Fibroblast of lung (primary cell): Measurements from ENCODE around the gene FAM76B. TPM values are rescaled to one million over a fixed set of nuclear protein-coding genes. Genes with fewer than 3 reads are reported as not detected.

ENCODE experiments used
- DNase-seq, 2 donors: peaks; one replicate each; pipeline versions ENCODE4 v3.0.0 to v3.0.0-alpha.2; 2010; ENCODE audit warnings: low read depth in 2 of 2
- H2AFZ ChIP-seq: 2 replicates; pipeline ENCODE4 v1.5.1; 2012; ENCODE audit warnings: low read length, control low read depth, inconsistent platforms
- H3K27ac ChIP-seq: 2 replicates; pipeline ENCODE4 v1.5.1; 2011; ENCODE audit warnings: low read length, control low read depth; ENCODE audit not compliant: insufficient read depth
- H3K27me3 ChIP-seq: 2 replicates; pipeline ENCODE4 v1.5.1; 2011; ENCODE audit warnings: mild to moderate bottlenecking, low read length; ENCODE audit not compliant: control insufficient read depth, insufficient read depth
- H3K36me3 ChIP-seq: 2 replicates; pipeline ENCODE4 v1.5.1; 2011; ENCODE audit warnings: low read length; ENCODE audit not compliant: control insufficient read depth, insufficient read depth
- H3K4me1 ChIP-seq: 2 replicates; pipeline ENCODE4 v1.5.1; 2011; ENCODE audit warnings: low read length; ENCODE audit not compliant: control insufficient read depth, insufficient read depth; ENCODE audit errors: extremely low read depth
- H3K4me2 ChIP-seq: 2 replicates; pipeline ENCODE4 v1.5.1; 2011; ENCODE audit warnings: low read length, control low read depth; ENCODE audit not compliant: insufficient read depth; ENCODE audit errors: extremely low read depth
- H3K4me3 ChIP-seq, 4 experiments: fragments of 200-600 bp in 1 of 4; sonication (generic) in 1 of 4; replicated peaks in 1 of 4; 2 replicates each; pipeline ENCODE4 v1.5.1; 2011 to 2016; ENCODE audit warnings: low read length in 4 of 4, low read depth in 3 of 4, mild to moderate bottlenecking in 3 of 4, control low read depth in 2 of 4, inconsistent platforms in 1 of 4, mixed read lengths in 1 of 4; ENCODE audit not compliant: insufficient read depth in 1 of 4; ENCODE audit errors: control extremely low read depth in 1 of 4
- H3K79me2 ChIP-seq: 2 replicates; pipeline ENCODE4 v1.5.1; 2012; ENCODE audit warnings: mild to moderate bottlenecking, low read length, inconsistent platforms; ENCODE audit not compliant: control insufficient read depth, insufficient read depth
- H3K9ac ChIP-seq: 2 replicates; pipeline ENCODE4 v1.5.1; 2011; ENCODE audit warnings: mild to moderate bottlenecking, low read length, control low read depth; ENCODE audit not compliant: insufficient read depth
- H3K9me3 ChIP-seq: 2 replicates; pipeline ENCODE4 v1.5.1; 2012; ENCODE audit warnings: low read depth, low read length; ENCODE audit not compliant: control insufficient read depth, insufficient read depth
- H4K20me1 ChIP-seq: 2 replicates; pipeline ENCODE4 v1.5.1; 2011; ENCODE audit warnings: low read length; ENCODE audit not compliant: control insufficient read depth, insufficient read depth; ENCODE audit errors: extremely low read depth
- CTCF ChIP-seq, 2 donors: IDR thresholded peaks in 1 of 2; conservative IDR thresholded peaks in 1 of 2; 1 replicate in 1 of 2; 2 replicates in 1 of 2; pipeline ENCODE4 v1.5.1; 2011 to 2012; ENCODE audit warnings: low read length in 2 of 2, control low read depth in 1 of 2, inconsistent platforms in 1 of 2, low read depth in 1 of 2, mild to moderate bottlenecking in 1 of 2
- EZH2 ChIP-seq: IDR thresholded peaks from 2 replicates; pipeline ENCODE4 v1.5.1; 2012; ENCODE audit warnings: low read length, control low read depth, mild to moderate bottlenecking; ENCODE audit errors: missing control alignments
- polyA plus RNA-seq, 2 donors: library from polyadenylated mRNA; depleted of rRNA in 1 of 2; stranded (reverse) in 1 of 2; unstranded in 1 of 2; fragments of >200 nt; gene quantifications; 2 replicates each; pipeline ENCODE4 v1.2.1, GENCODE V29; 2011 to 2012; ENCODE audit warnings: missing spikeins in 1 of 2
- total RNA-seq: library from RNA; depleted of rRNA; stranded (reverse); fragments of >200 nt; gene quantifications from 2 replicates; pipeline ENCODE4 v1.2.1, GENCODE V29; 2014

Gene FAM76B
- total and polyA plus RNA-seq, 2 donors (not counting 1 experiment from before 2014, with no cell fraction given) = 14.9 to 18.2 TPM

- Histone ChIP-seq H3K27ac (no peak overlapping the region), H3K79me2 (peaks cover 8% of the 10 kb centered on the region), H3K9ac (no peak overlapping the region), H3K4me1 (no peaks in the 10 kb centered on the region), H4K20me1 (no peaks in the 10 kb centered on the region), H3K9me3 (no peaks in the 10 kb centered on the region), H3K36me3 (no peaks in the 10 kb centered on the region), H3K27me3 (no peaks in the 10 kb centered on the region), H3K4me3 (no peak overlapping the region), H2AFZ (no peak overlapping the region), H3K4me2 (no peak overlapping the region)
- DNase-seq = no peak
- TF ChIP-seq EZH2 (no peak), CTCF (conservative IDR thresholded peaks at IDR 0.05 in 1 of 2, IDR thresholded peaks at IDR 0.05 in 1 of 2; ENCODE audit: low read depth in 1 of 2, low read length in 2 of 2) (no peak)
Observed at GRCh38 chr11:95799546-95799945, 10.0 kb upstream of the FAM76B start.

- no peak for DNase-seq
- Histone ChIP-seq H3K4me3 (no peak overlapping the region), H3K9me3 (no peaks in the 10 kb centered on the region), H3K79me2 (peaks cover 32% of the 10 kb centered on the region), H3K9ac (no peak overlapping the region), H3K4me2 (no peak overlapping the region), H3K27me3 (no peaks in the 10 kb centered on the region), H2AFZ (no peak overlapping the region), H4K20me1 (no peaks in the 10 kb centered on the region), H3K4me1 (no peaks in the 10 kb centered on the region), H3K36me3 (no peaks in the 10 kb centered on the region), H3K27ac (no peak overlapping the region)
- TF ChIP-seq EZH2 = no peak
- no peak for TF ChIP-seq CTCF (conservative IDR thresholded peaks at IDR 0.05 in 1 of 2, IDR thresholded peaks at IDR 0.05 in 1 of 2; ENCODE audit: low read depth in 1 of 2, low read length in 2 of 2)
Observed at GRCh38 chr11:95796501-95796900, 6.9 kb upstream of the FAM76B start.

- H3K79me2 ChIP-seq = peaks cover 39% of the 10 kb centered on the region
- no peak for TF ChIP-seq EZH2
- TF ChIP-seq CTCF (conservative IDR thresholded peaks at IDR 0.05 in 1 of 2, IDR thresholded peaks at IDR 0.05 in 1 of 2; ENCODE audit: low read depth in 1 of 2, low read length in 2 of 2) = no peak
- no peaks in the 10 kb centered on the region for H3K27me3 ChIP-seq
- no peak overlapping the region for H3K4me2 ChIP-seq
- no peak for DNase-seq
- H3K4me3 ChIP-seq = no peak overlapping the region
- H3K9ac ChIP-seq = no peak overlapping the region
- no peak overlapping the region for H3K27ac ChIP-seq
- no peaks in the 10 kb centered on the region for H3K9me3 ChIP-seq
- no peak overlapping the region for H2AFZ ChIP-seq
- no peaks in the 10 kb centered on the region for H4K20me1 ChIP-seq
- H3K4me1 ChIP-seq = no peaks in the 10 kb centered on the region
- H3K36me3 ChIP-seq = no peaks in the 10 kb centered on the region
Observed at GRCh38 chr11:95795627-95796295, 6.2 kb upstream of the FAM76B start.
